PC-3 (cell line): ENCODE results near the gene ELMOD3. TPM values are rescaled to one million over a fixed set of nuclear protein-coding genes. Genes with fewer than 3 reads are reported as not detected.
"Not testable (repeated sequence)": the region's sequence is repeated elsewhere in the genome, so short reads cannot be mapped to it uniquely, and the experiment has no call there.

Source experiments
- ATAC-seq: fragments of 200-7000 bp; cut with Tn5 transposase; 2 replicates; pipeline ENCODE4 v1.9.1; 2020; ENCODE audit warnings: mild to moderate bottlenecking, moderate library complexity
- BruUV-seq: library from RNA; stranded (reverse); fragments of 400-500 nt; replicated peaks from 2 replicates; lab custom pipeline; 2021; lab: Mats Ljungman, UMichigan
- CTCF ChIA-PET: fragments of 300-600 bp; sonication (Branson Sonifier 250); formaldehyde crosslinking; loops from one replicate; lab custom pipeline; 2022; ENCODE audit warnings: antibody characterized with exemption; lab: Charles Lee
- POLR2A ChIA-PET: fragments of 300-600 bp; sonication (Branson Sonifier 250); formaldehyde crosslinking; loops from one replicate; lab custom pipeline; 2022; ENCODE audit warnings: antibody characterized with exemption; ENCODE audit not compliant: unreplicated experiment; lab: Charles Lee
- DNase-seq: peaks from one replicate; pipeline ENCODE4 v3.0.0-alpha.2; 2015
- H2AFZ ChIP-seq: fragments of 300-600 bp; sonication (generic); 2 replicates; pipeline ENCODE4 v1.6.0; 2016; ENCODE audit warnings: antibody characterized with exemption, low read length
- H3F3A ChIP-seq: fragments of 300-600 bp; sonication (generic); one replicate; pipeline ENCODE4 v1.6.0; 2017; ENCODE audit warnings: antibody characterized with exemption, low read length, control low read depth, mild to moderate bottlenecking; ENCODE audit not compliant: unreplicated experiment
- H3K27ac ChIP-seq: fragments of 300-600 bp; sonication (generic); 2 replicates; pipeline ENCODE4 v1.5.1; 2016; ENCODE audit warnings: mild to moderate bottlenecking, low read length
- H3K27me3 ChIP-seq: fragments of 300-600 bp; sonication (generic); 2 replicates; pipeline ENCODE4 v1.6.1; 2016; ENCODE audit warnings: low read length, mixed read lengths
- H3K36me3 ChIP-seq: fragments of 300-600 bp; sonication (generic); 2 replicates; pipeline ENCODE4 v1.6.1; 2016; ENCODE audit warnings: low read depth, mixed run types, low read length, mixed read lengths
- H3K4me1 ChIP-seq: fragments of 300-600 bp; sonication (generic); 2 replicates; pipeline ENCODE4 v1.5.1; 2016; ENCODE audit warnings: low read length; ENCODE audit not compliant: insufficient read depth
- H3K4me2 ChIP-seq: fragments of 300-600 bp; sonication (generic); 2 replicates; pipeline ENCODE4 v1.6.0; 2016; ENCODE audit warnings: low read length
- H3K4me3 ChIP-seq: fragments of 300-600 bp; sonication (generic); 2 replicates; pipeline ENCODE4 v1.5.1; 2016; ENCODE audit warnings: mild to moderate bottlenecking, low read length, mixed read lengths
- H3K79me2 ChIP-seq: fragments of 300-600 bp; sonication (generic); 2 replicates; pipeline ENCODE4 v1.6.1; 2017; ENCODE audit warnings: low read length, mixed read lengths
- H3K9ac ChIP-seq: fragments of 300-600 bp; sonication (generic); 2 replicates; pipeline ENCODE4 v1.6.0; 2016; ENCODE audit warnings: mild to moderate bottlenecking, low read length
- H3K9me2 ChIP-seq: fragments of 300-600 bp; sonication (generic); replicated peaks from 2 replicates; pipeline ENCODE4 v1.6.1; 2016; ENCODE audit warnings: mixed run types, low read length, mixed read lengths
- H3K9me3 ChIP-seq: fragments of 300-600 bp; sonication (generic); 2 replicates; pipeline ENCODE4 v1.6.1; 2016; ENCODE audit warnings: low read length, mixed read lengths
- H4K20me1 ChIP-seq: fragments of 300-600 bp; sonication (generic); 2 replicates; pipeline ENCODE4 v1.6.1; 2016; ENCODE audit warnings: low read length, mixed read lengths
- CTCF ChIP-seq: fragments of 300-600 bp; sonication (generic); conservative IDR thresholded peaks from 2 replicates; pipeline ENCODE4 v1.5.1; 2017; ENCODE audit warnings: antibody characterized with exemption, low read depth, mild to moderate bottlenecking, low read length
- EZH2 ChIP-seq: fragments of 300-600 bp; sonication (generic); IDR thresholded peaks from one replicate; pipeline ENCODE4 v1.6.1; 2017; ENCODE audit warnings: antibody characterized with exemption, mild to moderate bottlenecking, low read length; ENCODE audit not compliant: unreplicated experiment
- EZH2phosphoT487 ChIP-seq: fragments of 300-600 bp; sonication (generic); IDR thresholded peaks from 2 replicates; pipeline ENCODE4 v1.6.1; 2018; ENCODE audit warnings: mild to moderate bottlenecking, antibody characterized with exemption, low read length, borderline replicate concordance
- intact Hi-C: fragments of 100-400 bp; cut with micrococcal nuclease; formaldehyde crosslinking; loops from 2 replicates; pipeline ENCODE4 v1.9.0; 2023
- total RNA-seq: library from RNA; depleted of rRNA; stranded (reverse); fragments of >200 nt; gene quantifications from 2 replicates; pipeline ENCODE4 v1.2.3, GENCODE V29; 2014

Gene ELMOD3
- total RNA-seq, 1 experiment from 2014 or later = 19.0 TPM

- H3F3A ChIP-seq = no peaks in the 10 kb centered on the region
- ATAC-seq = peak; percentile 79
- DNase-seq = peak; percentile 35
- peaks cover 8% of the 10 kb centered on the region; the same call in 1 of the 2 replicates for H3K4me1 ChIP-seq
- peaks cover 50% of the 10 kb centered on the region for H3K79me2 ChIP-seq
- no peaks in the 10 kb centered on the region for H4K20me1 ChIP-seq
- ChIA-PET CTCF (no interaction called here), POLR2A (no interaction called here)
- intact Hi-C loops = no loop called here
- peaks cover 39% of the 10 kb centered on the region for H3K36me3 ChIP-seq
- H3K4me3 ChIP-seq = no peak overlapping the region
- H3K9ac ChIP-seq = no peak overlapping the region
- no peak overlapping the region for H2AFZ ChIP-seq
- H3K27me3 ChIP-seq = no peaks in the 10 kb centered on the region
- BruUV-seq = TSS peak; percentile 0
- H3K9me3 ChIP-seq = no peaks in the 10 kb centered on the region
- H3K4me2 ChIP-seq = no peak overlapping the region
- H3K27ac ChIP-seq = peak overlapping the region; percentile 41
- H3K9me2 ChIP-seq = no peaks in the 10 kb centered on the region
- TF ChIP-seq EZH2phosphoT487 = no peak
- TF ChIP-seq EZH2 = no peak
- TF ChIP-seq CTCF = no peak
These were observed 36.1 kb upstream of the ELMOD3 start for GRCh38 chr2:85318222-85319074.

GRCh38 chr2:85319796-85320195, 34.8 kb upstream of the ELMOD3 start:
- BruUV-seq = no TSS peak
- no peaks in the 10 kb centered on the region for H3K9me3 ChIP-seq
- peaks cover 50% of the 10 kb centered on the region for H3K36me3 ChIP-seq
- DNase-seq (no peak), ATAC-seq (no peak)
- no peak overlapping the region for H3K4me2 ChIP-seq
- no peaks in the 10 kb centered on the region for H3K27me3 ChIP-seq
- no peaks in the 10 kb centered on the region for H3K9me2 ChIP-seq
- H4K20me1 ChIP-seq = peaks cover 2% of the 10 kb centered on the region
- no peaks in the 10 kb centered on the region for H3F3A ChIP-seq
- ChIA-PET POLR2A (interaction anchor here (0.6 kb wide), 1 partner anchor 219 kb away, joined by 3 read pairs; no protein-coding TSS in a partner anchor), CTCF (no interaction called here)
- intact Hi-C loops = no loop called here
- no peak for TF ChIP-seq CTCF
- H3K4me1 ChIP-seq = peaks cover 12% of the 10 kb centered on the region
- no peak overlapping the region for H3K9ac ChIP-seq
- H3K4me3 ChIP-seq = no peak overlapping the region
- no peak overlapping the region for H2AFZ ChIP-seq
- peaks cover 63% of the 10 kb centered on the region for H3K79me2 ChIP-seq
- H3K27ac ChIP-seq = no peak overlapping the region

- H4K20me1 ChIP-seq = peaks cover 27% of the 10 kb centered on the region
- POLR2A ChIA-PET = no interaction called here
- no TSS peak for BruUV-seq
- H3K9me2 ChIP-seq = no peaks in the 10 kb centered on the region
- no peaks in the 10 kb centered on the region for H3F3A ChIP-seq
- no peak for ATAC-seq
- H3K9me3 ChIP-seq = no peaks in the 10 kb centered on the region
- intact Hi-C loops = no loop called here
- no peak overlapping the region for H3K4me3 ChIP-seq
- peaks cover 20% of the 10 kb centered on the region for H3K4me1 ChIP-seq
- no peak overlapping the region for H3K4me2 ChIP-seq
- no peak overlapping the region for H3K27ac ChIP-seq
- CTCF ChIA-PET = no interaction called here
- H3K27me3 ChIP-seq = no peaks in the 10 kb centered on the region
- H3K36me3 ChIP-seq = peaks cover 50% of the 10 kb centered on the region
- H2AFZ ChIP-seq = no peak overlapping the region
- peaks cover 91% of the 10 kb centered on the region for H3K79me2 ChIP-seq
- no peak for TF ChIP-seq CTCF
- no peak for TF ChIP-seq EZH2phosphoT487
- TF ChIP-seq EZH2 = no peak
- no peak overlapping the region for H3K9ac ChIP-seq
- DNase-seq = no peak
These were observed 31.1 kb upstream of the ELMOD3 start for GRCh38 chr2:85323351-85323987.

GRCh38 chr2:85323988-85324367, 30.6 kb upstream of the ELMOD3 start:
- H3K9ac ChIP-seq, BruUV-seq, H2AFZ ChIP-seq, ATAC-seq, CTCF ChIA-PET, H3K27ac ChIP-seq, H3K4me3 ChIP-seq, intact Hi-C loops, H3F3A ChIP-seq, DNase-seq, H3K4me2 ChIP-seq, H3K9me2 ChIP-seq, POLR2A ChIA-PET, H3K9me3 ChIP-seq, H3K27me3 ChIP-seq: not testable (repeated sequence)
- Histone ChIP-seq H4K20me1 (peaks cover 27% of the 10 kb centered on the region), H3K36me3 (peaks cover 50% of the 10 kb centered on the region), H3K79me2 (peaks cover 91% of the 10 kb centered on the region), H3K4me1 (peaks cover 21% of the 10 kb centered on the region)
